CMK (cell line): ENCODE measurements around the gene BCAS1.
"Not testable (repeated sequence)": the region's sequence is repeated elsewhere in the genome, so short reads cannot be mapped to it uniquely, and the experiment has no call there.

Source experiments
- DNase-seq: peaks from one replicate; pipeline ENCODE4 v3.0.0-alpha.2; 2010; ENCODE audit warnings: low read depth

BCAS1 gene

DNA sequence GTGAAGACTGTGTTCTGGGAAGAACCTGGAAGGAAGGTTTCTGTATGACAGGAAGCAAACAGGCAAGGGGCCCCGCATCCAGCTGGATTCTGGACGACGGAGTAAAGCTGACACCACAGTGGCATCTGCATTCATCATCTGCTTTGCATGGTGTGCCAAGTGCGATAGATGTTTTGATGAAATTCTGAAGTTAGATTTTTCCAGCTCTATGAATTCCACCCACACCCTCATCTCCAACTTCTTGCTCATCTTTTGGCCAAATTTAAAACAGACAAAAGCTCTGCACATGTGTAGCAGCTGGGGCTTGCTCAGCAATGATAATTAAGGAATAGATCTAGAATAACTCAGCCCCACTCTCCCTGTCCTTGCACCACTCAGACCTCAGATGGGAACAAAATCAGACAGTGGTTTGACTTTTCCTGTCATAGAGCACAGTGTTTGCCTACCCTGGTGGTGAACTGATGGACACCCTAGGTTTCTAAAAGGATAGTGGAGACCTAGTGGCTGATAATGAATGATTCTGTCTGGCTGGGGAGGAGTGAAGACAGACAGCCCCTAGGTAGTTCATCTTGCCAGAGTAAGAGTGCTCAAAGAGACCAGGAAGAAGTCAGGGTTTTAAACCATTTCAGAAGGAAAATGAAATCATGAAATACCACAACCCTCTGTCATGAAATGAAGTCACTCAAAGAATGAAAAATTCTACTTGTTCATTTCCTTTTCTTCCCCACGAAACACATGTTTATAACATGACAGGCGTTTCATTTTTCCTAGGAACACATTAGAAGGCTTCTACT lies 85.8 kb downstream of the BCAS1 start:
- no peak for DNase-seq

DNA sequence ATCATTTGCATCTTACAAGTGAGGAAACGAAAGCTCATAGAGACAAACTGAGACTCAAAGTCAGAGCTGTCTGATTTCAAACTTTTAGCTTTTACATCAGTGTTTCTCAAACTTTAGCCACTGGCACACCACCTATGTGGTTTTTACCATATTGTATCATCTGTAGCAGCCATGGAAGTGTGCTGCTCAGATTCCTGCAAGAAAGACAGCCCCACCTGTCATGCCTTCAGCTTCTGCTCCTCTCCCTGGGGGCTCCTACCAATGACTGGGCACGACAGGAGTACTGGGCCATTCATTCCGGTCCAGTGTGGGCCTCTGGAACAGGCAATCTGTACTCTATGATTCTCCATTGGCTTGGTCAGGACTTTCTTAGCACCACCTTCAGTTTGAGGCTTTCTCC lies 87.0 kb downstream of the BCAS1 start:
- DNase-seq = no peak

DNA sequence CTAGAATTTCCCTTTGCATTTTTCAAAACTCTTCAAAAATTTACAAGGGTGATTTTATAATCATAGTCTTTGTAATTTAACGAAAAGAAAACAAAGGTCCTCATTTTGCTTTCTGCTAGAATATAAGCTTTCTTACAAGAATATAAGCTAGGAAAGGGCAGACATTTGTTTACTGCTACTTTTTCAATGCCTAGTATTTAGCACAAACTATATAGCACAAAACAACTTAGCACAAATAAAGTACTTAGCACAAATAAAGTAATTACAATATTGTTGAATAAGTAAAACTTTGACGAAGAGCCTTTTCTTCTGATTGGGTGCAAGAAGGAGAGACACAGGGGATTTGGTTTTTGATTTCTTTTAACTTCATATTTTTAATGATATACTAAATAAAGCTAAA lies 87.8 kb downstream of the BCAS1 start:
- DNase-seq = no peak

DNA sequence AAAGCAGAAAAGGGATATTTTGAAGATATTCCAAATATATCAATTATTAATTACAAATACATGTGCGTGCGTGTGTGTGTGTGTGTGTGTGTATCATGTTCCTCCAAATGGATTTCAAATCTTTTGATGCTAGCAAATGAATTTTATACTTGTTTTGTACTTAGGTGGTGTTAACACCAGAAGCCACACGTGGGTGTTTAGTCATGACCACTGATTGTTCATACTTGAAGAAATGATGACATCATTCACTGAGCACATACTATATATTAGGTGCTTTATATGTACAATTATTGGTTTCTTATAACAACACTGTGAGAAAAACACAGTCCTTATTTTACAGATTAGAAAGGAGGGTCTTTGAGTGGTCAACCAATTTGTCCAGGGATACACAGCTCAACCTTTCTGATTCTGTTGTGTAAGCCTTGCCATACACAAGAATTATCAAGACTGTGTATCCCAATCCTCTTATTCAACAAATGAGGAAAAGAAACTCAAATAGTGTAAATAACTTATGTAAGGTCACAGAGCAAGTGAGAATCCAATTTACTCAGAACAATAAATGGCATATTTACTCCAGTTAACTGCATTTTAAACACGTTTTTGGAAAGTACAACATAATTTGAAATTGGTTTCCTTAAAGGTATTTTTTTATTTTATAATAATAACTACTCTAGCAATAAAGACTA lies 88.5 kb downstream of the BCAS1 start:
- no peak for DNase-seq

DNA sequence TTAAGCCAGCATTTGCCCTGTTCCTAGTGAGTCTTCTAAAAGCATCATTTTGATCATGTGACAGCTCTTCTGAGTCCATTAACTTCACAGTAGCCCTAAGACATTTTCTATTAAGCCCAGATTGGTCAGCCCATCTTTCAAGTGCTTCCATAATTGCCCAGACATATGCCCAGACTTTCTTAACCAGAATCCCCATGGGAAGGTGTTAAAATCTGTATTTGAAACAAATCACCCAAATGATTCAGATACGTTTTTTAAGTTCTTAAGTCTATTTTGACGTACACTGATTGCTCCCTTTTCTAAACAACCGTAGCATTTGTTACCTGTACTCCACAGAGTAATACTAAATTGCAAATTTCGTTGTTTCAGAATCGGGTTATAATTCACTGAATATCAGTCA lies 89.3 kb downstream of the BCAS1 start:
- DNase-seq = no peak

DNA sequence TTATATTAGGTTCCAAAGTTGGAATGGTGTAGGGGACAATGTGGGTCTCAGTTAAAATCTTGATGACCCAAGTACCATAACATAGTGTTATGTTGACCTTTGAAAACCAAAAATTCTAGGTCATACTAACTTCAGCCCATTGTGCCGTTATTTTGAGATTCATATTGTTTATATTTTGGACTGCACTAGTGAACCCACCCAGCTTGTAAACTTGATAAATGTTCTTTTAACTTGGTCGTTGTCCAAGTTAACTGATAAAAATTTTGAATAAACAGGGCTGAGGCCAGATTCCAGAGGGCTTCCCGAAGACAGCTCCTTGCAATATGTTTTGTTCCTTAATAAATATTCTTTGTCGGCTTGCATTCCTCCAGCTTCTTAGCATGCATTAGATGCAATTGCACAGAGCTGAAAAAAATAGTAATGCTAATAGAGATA lies 90.3 kb downstream of the BCAS1 start:
- no peak for DNase-seq

DNA sequence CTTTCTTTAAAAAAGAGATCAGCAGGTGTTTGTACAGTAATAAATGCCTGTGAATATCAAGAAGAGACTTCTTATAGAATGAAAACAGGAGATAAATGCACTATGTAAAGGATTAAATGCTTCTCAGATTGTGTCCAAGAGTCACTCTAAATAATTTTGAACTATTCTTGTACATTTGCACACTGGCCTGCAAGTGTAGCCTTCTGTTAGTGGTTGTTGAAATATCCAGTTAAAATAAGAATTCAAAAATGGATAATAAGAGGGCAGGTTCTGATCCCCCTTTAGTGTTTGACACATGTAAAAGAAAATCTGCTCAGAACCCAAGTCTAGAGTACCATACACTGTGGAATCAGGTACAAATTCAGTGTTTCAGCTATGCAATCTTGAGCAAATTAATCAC lies 91.9 kb downstream of the BCAS1 start:
- DNase-seq = no peak

DNA sequence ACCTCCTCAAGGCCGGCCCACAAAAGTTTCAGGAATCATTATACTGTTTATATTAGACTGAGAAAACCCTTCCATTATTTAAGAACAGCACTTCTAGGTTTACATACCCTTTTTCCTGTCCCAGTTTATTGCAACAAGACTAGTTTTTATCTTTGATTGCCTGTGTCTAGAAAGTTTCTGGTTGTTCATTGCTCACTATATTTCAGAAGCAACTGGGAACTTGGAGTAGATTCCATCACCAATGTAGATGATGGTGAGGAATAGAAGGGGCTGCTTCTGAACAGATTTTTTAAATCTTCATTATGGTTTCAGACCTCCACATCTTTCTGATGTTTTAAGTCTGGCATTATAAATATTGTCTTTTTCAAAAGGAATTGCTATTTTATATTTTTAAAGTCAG lies 93.0 kb downstream of the BCAS1 start:
- no peak for DNase-seq

DNA sequence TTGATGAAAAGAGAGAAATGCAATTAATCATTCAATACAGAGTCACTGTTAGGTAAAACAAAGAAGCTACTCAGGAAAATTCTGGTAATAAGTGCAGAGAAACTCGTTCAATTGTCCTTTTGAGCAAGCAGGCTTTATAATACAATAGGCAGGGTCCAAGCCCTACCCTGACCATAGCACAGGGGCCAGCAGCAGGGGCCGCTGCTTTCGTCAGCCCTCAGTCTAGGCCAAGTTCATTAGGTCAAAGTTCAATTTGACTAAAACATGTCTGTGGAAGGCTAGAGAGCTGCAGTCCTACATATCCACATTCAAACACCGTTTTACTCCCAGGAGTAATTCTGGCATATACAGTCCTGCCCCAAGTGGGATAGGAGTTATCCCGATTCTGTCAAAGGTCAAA lies 94.6 kb downstream of the BCAS1 start:
- no peak for DNase-seq

DNA sequence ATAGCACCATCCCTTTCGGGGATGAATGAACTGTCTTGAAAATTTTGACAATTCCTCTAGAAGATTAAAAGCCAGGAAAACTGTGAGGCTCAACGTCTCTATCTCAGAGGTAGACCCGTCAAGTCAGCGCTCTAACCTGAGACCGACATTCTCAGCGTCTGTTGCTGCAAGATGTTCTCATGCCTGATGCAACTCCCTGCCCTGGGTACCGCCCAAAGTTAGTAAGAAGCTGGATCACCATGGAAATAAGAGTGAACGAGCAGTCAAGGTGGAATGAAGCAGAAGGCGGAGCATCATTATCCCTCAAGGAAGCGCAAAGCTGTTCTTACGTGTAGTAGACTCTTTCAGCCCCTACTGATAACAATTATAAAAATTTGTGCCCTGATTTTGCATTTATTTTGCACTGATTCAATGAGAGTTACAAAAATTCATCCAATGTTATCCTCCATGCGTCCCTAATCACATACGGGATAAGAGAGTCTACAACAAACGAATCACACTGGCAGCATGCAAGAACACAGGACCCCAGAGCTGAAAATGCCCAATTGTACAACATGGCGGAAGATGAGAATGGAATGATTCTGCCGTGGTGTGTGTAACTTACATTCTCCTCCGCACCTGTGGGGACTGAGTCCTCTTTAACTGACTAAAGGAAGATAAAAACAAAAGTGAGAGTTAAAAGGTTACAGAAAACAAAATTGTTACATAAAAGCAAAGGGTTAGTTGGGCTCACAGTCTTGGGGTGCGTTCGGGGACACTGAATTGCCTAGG lies 95.4 kb downstream of the BCAS1 start:
- no peak for DNase-seq

DNA sequence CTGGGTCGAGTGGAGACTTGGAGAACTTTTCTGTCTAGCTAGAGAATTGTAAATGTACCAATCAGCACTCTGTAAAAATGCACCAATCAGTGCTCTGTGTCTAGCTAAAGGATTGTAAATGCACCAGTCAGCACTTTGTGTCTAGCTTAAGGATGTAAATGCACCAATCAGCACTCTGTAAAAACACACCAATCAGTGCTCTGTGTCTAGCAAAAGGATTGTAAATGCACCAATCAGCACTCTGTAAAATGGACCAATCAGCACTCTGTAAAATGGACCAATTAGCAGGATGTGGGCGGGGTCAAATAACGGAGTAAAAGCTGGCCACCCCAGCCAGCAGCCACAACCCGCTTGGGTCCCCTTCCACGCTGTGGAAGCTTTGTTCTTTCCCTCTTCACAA lies 96.5 kb downstream of the BCAS1 start:
- DNase-seq = not testable (repeated sequence)

DNA sequence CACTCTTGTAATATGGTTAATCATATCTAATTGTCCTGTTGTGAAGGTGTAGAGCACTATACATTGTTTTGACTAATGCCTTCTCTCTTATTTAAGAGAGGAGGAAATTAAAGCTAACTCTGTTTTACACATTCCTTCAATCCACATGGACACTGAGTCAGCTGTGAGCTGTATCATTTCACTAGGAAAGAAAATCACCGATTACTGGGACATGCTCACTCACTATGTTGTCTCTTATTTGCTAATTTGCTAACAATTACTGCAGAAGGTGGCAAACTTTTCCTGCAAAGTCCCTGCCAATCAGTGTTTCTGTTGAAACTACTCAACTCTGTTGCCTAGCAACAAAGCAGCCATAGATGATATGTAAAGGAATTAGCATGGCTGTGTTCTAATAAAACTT lies 98.2 kb downstream of the BCAS1 start:
- DNase-seq = no peak

DNA sequence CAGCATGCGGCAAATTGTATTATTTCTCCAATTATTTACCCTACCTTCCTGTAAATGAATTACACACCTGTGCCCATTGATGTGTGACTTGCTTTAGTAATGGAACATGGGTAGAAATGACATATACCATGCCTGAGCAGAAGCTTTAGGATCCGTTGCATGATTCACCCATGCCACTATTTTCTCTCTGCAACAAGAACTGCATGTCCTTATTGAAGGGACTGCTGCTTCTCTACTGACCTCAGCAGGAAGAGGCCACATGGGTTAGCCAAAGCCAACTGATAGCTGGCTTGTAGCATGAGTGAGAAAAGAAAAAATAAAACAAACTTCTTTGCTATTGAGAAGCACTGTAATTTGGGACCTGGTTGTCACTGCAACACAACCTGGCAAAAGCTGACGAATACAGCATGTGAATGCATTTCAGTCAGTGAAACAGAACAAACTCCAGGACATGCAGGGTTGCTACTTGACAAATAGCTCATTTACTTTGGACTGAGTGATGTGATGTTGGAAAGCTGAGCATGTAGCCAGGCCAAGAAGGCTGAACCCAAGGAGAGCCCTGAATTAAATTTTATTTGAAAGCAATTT lies 99.2 kb downstream of the BCAS1 start:
- no peak for DNase-seq

DNA sequence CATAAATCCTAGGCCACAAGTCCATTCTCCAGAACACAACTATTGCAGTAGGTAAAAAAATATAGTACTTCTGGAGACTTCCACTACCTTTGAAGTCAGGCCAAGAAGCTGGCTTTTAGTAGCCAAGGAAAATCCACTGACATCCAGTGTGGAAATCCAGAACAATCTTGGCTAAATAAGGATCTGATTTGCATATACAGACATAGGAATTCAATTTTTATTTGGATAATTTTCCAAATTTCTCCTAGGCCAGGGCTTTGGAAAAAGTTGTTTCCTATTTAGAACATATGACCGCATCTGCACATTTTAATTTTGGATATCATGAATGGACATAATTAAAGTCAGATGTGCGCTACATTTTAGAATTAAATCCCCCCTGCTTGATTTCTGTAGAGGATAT lies 100.2 kb downstream of the BCAS1 start:
- no peak for DNase-seq

DNA sequence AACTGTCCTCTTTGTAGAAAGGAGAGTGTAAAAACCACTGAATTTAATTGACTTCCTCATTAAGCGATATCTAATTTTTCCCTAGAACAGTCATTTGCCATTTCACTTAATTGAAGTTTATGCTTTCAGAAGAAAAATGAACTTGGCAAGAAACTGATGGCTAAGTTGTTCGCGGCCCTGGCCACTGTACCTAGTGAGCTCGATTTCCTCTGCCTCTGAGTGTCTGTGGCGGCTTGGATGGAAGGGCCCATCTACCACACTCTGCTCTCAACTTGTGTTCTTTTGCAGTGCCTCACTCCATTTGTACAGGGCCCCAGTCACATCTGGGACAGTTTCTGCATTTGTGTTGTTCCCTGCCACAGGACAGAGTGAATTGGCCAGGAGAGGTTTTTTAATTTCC lies 102.9 kb downstream of the BCAS1 start:
- DNase-seq = no peak

DNA sequence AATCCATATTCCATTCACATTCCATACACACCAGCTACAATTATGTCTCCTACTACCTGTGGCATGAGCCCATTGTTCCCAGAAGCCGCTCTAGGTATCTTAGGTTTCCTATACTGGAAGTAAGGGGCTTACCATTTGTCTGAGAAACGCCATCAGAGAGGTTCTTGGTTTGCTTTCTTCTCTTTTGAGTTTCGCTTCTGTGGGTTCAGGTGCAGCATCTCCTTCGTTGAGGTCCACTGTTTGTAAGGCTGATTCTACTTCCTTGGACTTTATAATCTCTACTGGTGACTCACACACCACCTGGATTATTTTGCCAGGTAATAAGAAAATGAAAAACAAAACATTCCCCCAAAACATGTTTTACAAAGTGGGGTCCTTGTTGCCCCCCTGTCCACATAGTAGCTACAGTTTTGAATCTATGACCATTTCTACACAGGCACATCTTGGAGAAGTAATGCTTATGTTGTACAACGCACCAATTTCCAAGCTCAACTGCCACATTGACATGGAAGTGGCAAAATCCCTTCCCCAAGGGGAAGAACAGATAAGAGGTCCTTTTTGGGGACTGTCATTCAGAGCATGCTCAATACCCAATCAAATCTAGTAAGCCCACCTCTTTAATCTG lies 103.5 kb downstream of the BCAS1 start:
- DNase-seq = no peak

DNA sequence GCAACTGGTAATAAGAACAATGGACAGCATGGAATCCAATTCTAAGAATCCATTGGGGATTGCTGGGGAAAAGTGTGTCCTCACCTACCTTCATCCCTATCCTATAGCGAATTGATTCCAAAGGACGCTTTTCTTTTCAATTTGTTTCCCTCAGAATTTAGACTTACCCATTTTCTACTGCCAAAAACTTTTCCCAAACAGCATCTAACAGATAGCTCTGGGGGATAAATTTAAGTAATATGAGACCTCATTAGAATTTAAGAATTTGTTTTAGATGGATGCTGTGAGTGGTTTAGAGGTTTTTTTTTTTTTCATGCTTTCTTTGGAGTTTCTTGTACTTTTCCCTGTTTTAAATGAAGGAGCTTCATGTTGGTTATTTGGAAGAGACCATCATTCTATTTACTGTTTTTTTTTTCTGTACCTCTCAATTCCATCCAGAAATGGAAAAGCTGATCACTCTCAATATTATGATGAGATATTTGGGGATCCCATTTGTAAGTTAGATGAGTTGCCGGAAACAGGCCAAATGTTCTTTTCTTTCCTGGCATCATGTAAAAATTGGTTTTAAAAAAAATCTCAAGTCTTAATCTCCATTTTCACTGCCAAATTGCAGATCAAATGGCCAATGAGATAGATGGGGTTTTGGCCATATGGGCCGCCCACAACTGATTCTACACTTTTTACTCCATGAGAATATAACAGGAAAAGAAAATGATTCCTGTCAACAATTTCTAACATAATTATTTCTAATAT lies 105.7 kb downstream of the BCAS1 start:
- no peak for DNase-seq

DNA sequence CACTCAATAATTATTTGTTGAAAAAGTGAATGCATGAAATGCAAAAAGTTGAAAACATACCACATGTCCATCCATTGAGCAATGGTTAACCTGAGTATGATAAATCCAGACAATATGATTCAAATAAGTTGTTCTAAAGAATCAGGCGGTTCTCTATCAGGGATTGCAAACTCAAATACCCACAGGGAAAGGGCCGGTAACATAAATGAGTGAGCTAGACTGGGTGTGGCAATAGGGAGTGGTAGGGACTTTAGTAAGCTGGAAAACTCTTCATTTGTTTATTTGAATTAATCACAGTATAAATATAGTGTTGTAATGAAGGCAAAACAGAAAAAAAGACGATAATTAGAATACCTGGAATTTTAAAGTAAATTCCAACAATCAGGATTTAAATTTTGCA lies 106.3 kb downstream of the BCAS1 start:
- no peak for DNase-seq

DNA sequence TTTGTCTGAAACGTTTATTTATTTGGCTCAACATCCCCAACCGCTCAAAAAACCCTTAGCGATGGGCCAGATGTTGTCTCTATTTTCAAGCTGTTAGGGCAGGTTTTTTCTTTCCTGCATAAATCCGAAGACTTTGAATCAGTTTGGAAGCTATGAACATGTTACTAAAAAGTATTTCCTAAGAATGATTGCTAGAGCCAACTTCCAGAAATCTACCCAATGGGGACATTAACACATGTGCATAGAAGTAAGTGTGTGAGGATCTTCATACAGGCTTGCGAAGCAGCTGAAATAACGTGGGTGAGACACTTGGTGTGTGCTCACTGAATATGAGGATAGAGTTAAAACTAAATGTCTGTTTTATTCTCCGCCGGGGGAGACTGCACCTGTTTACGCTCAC lies 106.8 kb downstream of the BCAS1 start:
- DNase-seq = no peak

DNA sequence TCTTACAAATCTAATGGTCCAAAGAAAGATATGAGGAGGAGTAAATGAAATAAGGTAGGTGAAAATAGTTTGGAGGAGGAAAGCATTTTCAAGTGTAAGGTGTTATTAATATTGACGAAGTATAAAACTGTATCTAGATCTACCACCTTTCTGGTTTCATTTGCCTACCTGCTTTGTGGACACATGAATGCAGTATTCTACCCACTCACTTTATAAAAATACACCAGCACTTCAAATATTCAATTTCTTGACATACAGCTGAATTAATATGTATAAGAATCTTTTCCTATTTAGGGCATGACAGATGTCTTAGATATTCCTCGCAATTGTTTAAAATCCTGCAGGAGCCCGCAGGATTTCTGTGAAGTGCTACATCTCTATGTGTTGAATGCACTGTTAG lies 108.0 kb downstream of the BCAS1 start:
- no peak for DNase-seq

DNA sequence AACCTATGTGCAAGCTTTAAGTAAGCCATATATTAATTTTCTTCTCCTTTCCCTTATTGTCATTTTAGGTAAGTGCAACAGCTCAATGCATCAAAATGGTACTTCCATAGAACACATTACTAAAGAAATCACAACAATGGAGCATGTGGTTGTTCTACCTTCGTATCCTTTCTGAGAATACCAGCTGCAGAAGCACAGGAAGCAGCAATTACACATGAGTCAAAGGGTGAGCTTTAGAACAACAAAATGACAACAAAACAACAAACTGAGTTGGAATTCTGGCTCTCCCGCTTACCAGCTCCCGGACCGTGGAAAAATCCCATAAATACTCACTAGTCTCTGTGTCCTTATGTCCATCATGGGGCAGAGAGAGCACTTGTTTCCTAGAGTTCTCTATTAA lies 108.9 kb downstream of the BCAS1 start:
- no peak for DNase-seq
